H9 (cell line): ENCODE results near the gene TBCEL. TPM values are rescaled to one million over a fixed set of nuclear protein-coding genes. Genes with fewer than 3 reads are reported as not detected.

Experiments
- DNase-seq: peaks from one replicate; pipeline ENCODE4 v3.0.0-alpha.2; 2017
- H2AFZ ChIP-seq: one replicate; pipeline ENCODE4 v1.6.1; 2013; ENCODE audit warnings: mild to moderate bottlenecking, low read length, control low read depth, moderate library complexity
- H2AK5ac ChIP-seq: 2 replicates; pipeline ENCODE4 v1.6.1; 2013; ENCODE audit warnings: low read length, control low read depth, mixed read lengths; ENCODE audit not compliant: insufficient read length
- H2BK120ac ChIP-seq: one replicate; pipeline ENCODE4 v1.6.1; 2013; ENCODE audit warnings: low read depth, mild to moderate bottlenecking, low read length, control low read depth, inconsistent platforms; ENCODE audit not compliant: poor library complexity, severe bottlenecking
- H2BK12ac ChIP-seq: 2 replicates; pipeline ENCODE4 v1.6.1; 2013; ENCODE audit warnings: low read length, control low read depth, mixed read lengths, low read depth; ENCODE audit not compliant: insufficient read length
- H2BK15ac ChIP-seq: 2 replicates; pipeline ENCODE4 v1.6.1; 2013; ENCODE audit warnings: low read depth, low read length, control low read depth
- H2BK20ac ChIP-seq: one replicate; pipeline ENCODE4 v1.6.1; 2013; ENCODE audit warnings: low read depth, mild to moderate bottlenecking, low read length, control low read depth, inconsistent platforms; ENCODE audit not compliant: poor library complexity, severe bottlenecking
- H2BK5ac ChIP-seq: 2 replicates; pipeline ENCODE4 v1.6.1; 2013; ENCODE audit warnings: low read length, control low read depth, mixed read lengths; ENCODE audit not compliant: insufficient read length
- H3K14ac ChIP-seq: 2 replicates; pipeline ENCODE4 v1.6.1; 2013; ENCODE audit warnings: low read length, control low read depth; ENCODE audit not compliant: insufficient read depth
- H3K18ac ChIP-seq: 2 replicates; pipeline ENCODE4 v1.6.1; 2013; ENCODE audit warnings: low read depth, mild to moderate bottlenecking, mixed read lengths, low read length, control low read depth; ENCODE audit not compliant: insufficient read length
- H3K23ac ChIP-seq: 2 replicates; pipeline ENCODE4 v1.6.1; 2013; ENCODE audit warnings: low read length, control low read depth, mixed read lengths, low read depth; ENCODE audit not compliant: insufficient read length
- H3K23me2 ChIP-seq: 2 replicates; pipeline ENCODE4 v1.6.1; 2013; ENCODE audit warnings: low read depth, mild to moderate bottlenecking, mixed read lengths, low read length, control low read depth; ENCODE audit not compliant: insufficient read length, poor library complexity, severe bottlenecking
- H3K27ac ChIP-seq: 2 replicates; pipeline ENCODE4 v1.5.1; 2013; ENCODE audit warnings: low read length, control low read depth, mixed read lengths, low read depth; ENCODE audit not compliant: insufficient read length
- H3K27me3 ChIP-seq: 2 replicates; pipeline ENCODE4 v1.6.1; 2013; ENCODE audit warnings: low read length, control low read depth, inconsistent platforms; ENCODE audit not compliant: insufficient read depth
- H3K4ac ChIP-seq: 2 replicates; pipeline ENCODE4 v1.6.1; 2013; ENCODE audit warnings: low read depth, mild to moderate bottlenecking, control low read depth, inconsistent platforms, low read length, moderate library complexity
- H3K4me1 ChIP-seq: 2 replicates; pipeline ENCODE4 v1.6.1; 2013; ENCODE audit warnings: low read length, control low read depth, inconsistent platforms; ENCODE audit not compliant: insufficient read depth
- H3K4me2 ChIP-seq: 2 replicates; pipeline ENCODE4 v1.6.1; 2013; ENCODE audit warnings: low read length, control low read depth, mixed read lengths; ENCODE audit not compliant: insufficient read length, insufficient read depth
- H3K56ac ChIP-seq: 2 replicates; pipeline ENCODE4 v1.6.1; 2013; ENCODE audit warnings: low read depth, mild to moderate bottlenecking, mixed read lengths, low read length, control low read depth; ENCODE audit not compliant: insufficient read length
- H3K79me1 ChIP-seq: 2 replicates; pipeline ENCODE4 v1.6.1; 2013; ENCODE audit warnings: low read depth, mild to moderate bottlenecking, moderate library complexity, low read length, control low read depth, inconsistent platforms; ENCODE audit not compliant: insufficient read depth, poor library complexity, severe bottlenecking
- H3K79me2 ChIP-seq: 2 replicates; pipeline ENCODE4 v1.6.1; 2013; ENCODE audit warnings: low read length, control low read depth, inconsistent platforms; ENCODE audit not compliant: insufficient read depth
- H3K9ac ChIP-seq: 2 replicates; pipeline ENCODE4 v1.6.1; 2013; ENCODE audit warnings: low read length, control low read depth, mixed read lengths; ENCODE audit not compliant: insufficient read length; ENCODE audit errors: extremely low read depth
- H3K9me3 ChIP-seq: one replicate; pipeline ENCODE4 v1.6.1; 2013; ENCODE audit warnings: low read depth, low read length, inconsistent platforms; ENCODE audit not compliant: control insufficient read depth
- H3T11ph ChIP-seq: one replicate; pipeline ENCODE4 v1.6.1; 2013; ENCODE audit warnings: mild to moderate bottlenecking, low read length, control low read depth, inconsistent platforms
- H4K20me1 ChIP-seq: one replicate; pipeline ENCODE4 v1.6.1; 2013; ENCODE audit not compliant: control insufficient read depth, insufficient read length, insufficient read depth
- H4K5ac ChIP-seq: 2 replicates; pipeline ENCODE4 v1.6.1; 2013; ENCODE audit warnings: low read depth, mild to moderate bottlenecking, mixed read lengths, low read length, control low read depth; ENCODE audit not compliant: insufficient read length
- H4K8ac ChIP-seq: replicated peaks from 2 replicates; pipeline ENCODE4 v1.6.1; 2013; ENCODE audit warnings: low read length, control low read depth, mixed read lengths, low read depth; ENCODE audit not compliant: insufficient read length
- H4K91ac ChIP-seq: 2 replicates; pipeline ENCODE4 v1.6.1; 2013; ENCODE audit warnings: low read depth, mild to moderate bottlenecking, moderate library complexity, mixed read lengths, low read length, control low read depth; ENCODE audit not compliant: insufficient read length
- H3K27ac Mint-ChIP-seq, 3 experiments: 2 replicates in 2 of 3; 3 replicates in 1 of 3; pipeline ENCODE4 v1.8.0; 2020 to 2021; ENCODE audit warnings: mixed read lengths in 3 of 3, mild to moderate bottlenecking in 1 of 3, moderate library complexity in 1 of 3
- H3K27me3 Mint-ChIP-seq: 2 replicates; pipeline ENCODE4 v1.8.0; 2021; ENCODE audit warnings: low read depth, mild to moderate bottlenecking, moderate library complexity, mixed read lengths
- H3K36me3 Mint-ChIP-seq, 3 experiments: 2 replicates in 2 of 3; 3 replicates in 1 of 3; pipeline ENCODE4 v1.8.0; 2020 to 2021; ENCODE audit warnings: low read depth in 3 of 3, mixed read lengths in 3 of 3; ENCODE audit not compliant: insufficient read depth in 1 of 3
- H3K4me1 Mint-ChIP-seq, 2 experiments: 2 replicates each; pipeline ENCODE4 v1.8.0; 2020; ENCODE audit warnings: mixed read lengths in 2 of 2
- H3K4me3 Mint-ChIP-seq, 2 experiments: 2 replicates in 1 of 2; 3 replicates in 1 of 2; pipeline ENCODE4 v1.8.0; 2020 to 2021; ENCODE audit warnings: mild to moderate bottlenecking in 2 of 2, mixed read lengths in 2 of 2, moderate library complexity in 1 of 2
- H3K9me3 Mint-ChIP-seq, 2 experiments: 2 replicates in 1 of 2; 3 replicates in 1 of 2; pipeline ENCODE4 v1.8.0; 2020; ENCODE audit warnings: mild to moderate bottlenecking in 2 of 2, mixed read lengths in 2 of 2, moderate library complexity in 1 of 2
- CTCF ChIP-seq: fragments of 200-600 bp; sonication (generic); conservative IDR thresholded peaks from 3 replicates; pipeline ENCODE4 v1.8.0; 2021; ENCODE audit warnings: antibody characterized with exemption, mild to moderate bottlenecking
- WGBS: extraction: QIAGEN DNeasy Blood & Tissue Kit; methylation state at CpG from one replicate; pipeline ENCODE4 v1.1.7; 2013; ENCODE audit warnings: missing lambda C conversion rate, low lambda C conversion rate, mixed read lengths; ENCODE audit not compliant: insufficient read length; ENCODE audit errors: extremely low coverage; 5-methylcytosine and 5-hydroxymethylcytosine counted together
- total RNA-seq: library from RNA; stranded (reverse); gene quantifications from 2 replicates; pipeline ENCODE4 v1.2.1, GENCODE V29; 2021

TBCEL gene
- total RNA-seq, 1 experiment from 2014 or later: 17.3 TPM

- H3K56ac ChIP-seq: no peak overlapping the region
- H4K91ac ChIP-seq: no peak overlapping the region
- DNase-seq: no peak
- no peaks in the 10 kb centered on the region for H4K20me1 ChIP-seq
- no peak overlapping the region for H3K4ac ChIP-seq
- H2BK12ac ChIP-seq: no peak overlapping the region
- no peak overlapping the region for H2BK5ac ChIP-seq
- H3K9me3 Mint-ChIP-seq: no peaks in the 10 kb centered on the region
- no peak overlapping the region for H3K23ac ChIP-seq
- no peak overlapping the region for H2BK20ac ChIP-seq
- no peak overlapping the region for H2AK5ac ChIP-seq
- no peaks in the 10 kb centered on the region for H3K23me2 ChIP-seq
- H3K27me3 ChIP-seq: no peaks in the 10 kb centered on the region
- H2BK120ac ChIP-seq: no peak overlapping the region
- H4K8ac ChIP-seq: no peak overlapping the region
- H3K4me3 Mint-ChIP-seq: no peak overlapping the region
- H3K27ac ChIP-seq: no peak overlapping the region
- H3K18ac ChIP-seq: no peak overlapping the region
- no CpG with 5 or more reads among the region's 4 CpGs for WGBS
- H3K4me2 ChIP-seq: no peak overlapping the region
- H3K4me1 Mint-ChIP-seq: peaks cover 8 to 9% of the 10 kb centered on the region in 2 experiments
- no peak overlapping the region for H4K5ac ChIP-seq
- H3K79me1 ChIP-seq: no peaks in the 10 kb centered on the region
- no peak overlapping the region for H2BK15ac ChIP-seq
- no peaks in the 10 kb centered on the region for H3K79me2 ChIP-seq
- no peak for TF ChIP-seq CTCF
- H3K36me3 Mint-ChIP-seq: no peaks in the 10 kb centered on the region
- no peaks in the 10 kb centered on the region for H3K9me3 ChIP-seq
- H3K9ac ChIP-seq: no peak overlapping the region
- H3T11ph ChIP-seq: no peak overlapping the region
- no peaks in the 10 kb centered on the region for H3K4me1 ChIP-seq
- no peak overlapping the region for H2AFZ ChIP-seq
- H3K27ac Mint-ChIP-seq: no peak overlapping the region
- no peak overlapping the region for H3K14ac ChIP-seq
- H3K27me3 Mint-ChIP-seq: peaks cover 3% of the 10 kb centered on the region; the same call in 1 of the 2 replicates
These were observed 48.9 kb upstream of the TBCEL start for GRCh38 chr11:120974965-120975364.
